ENCODE results near the gene KLHL9. TPM values are rescaled to one million over a fixed set of nuclear protein-coding genes. Genes with fewer than 3 reads are reported as not detected.

KLHL9 gene, protein sequence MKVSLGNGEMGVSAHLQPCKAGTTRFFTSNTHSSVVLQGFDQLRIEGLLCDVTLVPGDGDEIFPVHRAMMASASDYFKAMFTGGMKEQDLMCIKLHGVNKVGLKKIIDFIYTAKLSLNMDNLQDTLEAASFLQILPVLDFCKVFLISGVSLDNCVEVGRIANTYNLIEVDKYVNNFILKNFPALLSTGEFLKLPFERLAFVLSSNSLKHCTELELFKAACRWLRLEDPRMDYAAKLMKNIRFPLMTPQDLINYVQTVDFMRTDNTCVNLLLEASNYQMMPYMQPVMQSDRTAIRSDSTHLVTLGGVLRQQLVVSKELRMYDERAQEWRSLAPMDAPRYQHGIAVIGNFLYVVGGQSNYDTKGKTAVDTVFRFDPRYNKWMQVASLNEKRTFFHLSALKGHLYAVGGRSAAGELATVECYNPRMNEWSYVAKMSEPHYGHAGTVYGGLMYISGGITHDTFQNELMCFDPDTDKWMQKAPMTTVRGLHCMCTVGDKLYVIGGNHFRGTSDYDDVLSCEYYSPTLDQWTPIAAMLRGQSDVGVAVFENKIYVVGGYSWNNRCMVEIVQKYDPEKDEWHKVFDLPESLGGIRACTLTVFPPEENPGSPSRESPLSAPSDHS
- 50.0 and 56.1 TPM in 2 replicates for total RNA-seq

DNA sequence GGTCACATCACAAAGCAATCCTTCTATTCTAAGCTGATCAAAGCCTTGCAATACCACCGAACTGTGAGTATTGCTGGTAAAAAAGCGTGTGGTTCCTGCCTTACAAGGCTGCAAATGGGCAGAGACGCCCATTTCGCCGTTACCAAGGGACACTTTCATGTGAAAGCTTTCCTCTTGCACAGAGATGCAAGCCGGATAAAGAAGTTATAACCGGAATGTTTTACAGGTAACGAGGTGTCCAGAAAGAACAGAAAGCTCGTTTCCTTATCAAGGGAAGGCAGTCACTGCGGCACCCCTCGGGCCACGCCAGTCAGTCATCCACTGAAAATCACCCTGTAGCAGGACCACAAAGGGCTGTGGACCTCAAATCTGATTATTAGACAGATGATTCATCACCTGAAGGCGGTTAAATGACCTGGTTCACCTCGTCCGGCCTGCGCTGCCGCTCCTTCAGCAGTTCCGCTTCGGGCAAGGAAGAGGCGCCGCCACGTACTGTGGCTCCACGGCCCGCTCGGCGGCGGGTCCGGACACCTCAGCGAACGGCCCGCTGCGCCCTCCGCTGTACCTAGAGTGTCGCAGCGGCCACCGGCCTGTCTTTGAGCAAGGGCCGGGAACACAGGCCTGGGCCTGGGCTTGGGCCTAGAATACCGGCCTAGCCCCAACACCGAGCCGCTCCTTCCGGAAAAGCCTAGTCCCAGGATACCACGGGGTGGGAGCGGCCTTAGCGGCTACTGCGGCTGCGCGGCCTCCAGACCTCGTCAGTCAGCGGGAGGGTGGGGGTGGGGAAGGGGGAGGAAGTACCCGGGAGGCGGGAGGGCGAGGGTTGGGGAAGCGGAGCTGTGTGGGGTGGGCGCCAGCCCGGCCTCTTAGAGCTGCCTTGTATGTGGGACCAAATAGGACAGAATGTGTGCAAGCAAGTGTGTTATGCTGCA is at the start of gene KLHL9:
Gene KLHL9 (minus strand): TSS at position 704 of the 932 bp plus-strand sequence. CDS start 545 bp downstream, at position 159.

DNA sequence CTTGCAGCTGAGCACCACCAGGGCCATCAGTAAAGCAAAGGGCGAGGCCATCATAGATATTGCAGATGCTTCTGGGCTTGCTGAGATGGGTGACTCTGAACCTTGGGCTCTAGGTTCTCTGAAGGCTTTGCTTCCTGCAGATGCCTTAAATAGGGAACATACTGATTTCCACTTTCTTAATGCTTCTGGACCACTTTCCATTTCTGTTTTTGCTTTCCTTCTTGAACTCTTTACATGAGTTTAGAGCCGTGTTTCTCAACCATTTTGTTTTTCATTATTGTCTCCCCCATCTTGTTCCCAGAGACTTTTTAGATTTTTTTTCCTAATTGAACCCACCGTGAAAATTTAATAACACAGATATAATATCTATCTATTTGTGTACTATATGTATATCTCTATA is 32.8 kb upstream of the KLHL9 start, which contains the start of gene IFNA13:
Gene IFNA13 (minus strand): TSS at position 101 of the 400 bp plus-strand sequence. CDS start 47 bp downstream, at position 54.

DNA sequence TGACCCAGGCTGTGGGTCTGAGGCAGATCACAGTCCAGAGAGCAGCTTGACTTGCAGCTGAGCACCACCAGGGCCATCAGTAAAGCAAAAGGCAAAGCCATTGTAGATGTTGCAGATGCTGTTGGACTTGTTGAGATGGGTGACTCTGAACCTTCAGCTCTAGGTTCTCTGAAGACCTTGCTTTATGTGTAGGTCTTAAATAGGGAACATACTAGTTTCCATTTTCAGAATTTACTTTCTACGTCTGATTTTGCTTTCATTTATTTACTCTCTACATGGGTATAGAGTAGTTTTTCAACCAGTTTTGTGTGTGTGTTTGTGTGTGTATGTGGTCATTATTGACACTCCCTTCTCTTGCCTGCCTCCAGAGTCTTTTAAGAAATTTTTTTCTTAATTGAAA is 15.6 kb upstream of the KLHL9 start, which contains the start of gene IFNA6:
Gene IFNA6 (minus strand): TSS at position 101 of the 400 bp plus-strand sequence. CDS start 0 bp downstream, at position 101.

DNA sequence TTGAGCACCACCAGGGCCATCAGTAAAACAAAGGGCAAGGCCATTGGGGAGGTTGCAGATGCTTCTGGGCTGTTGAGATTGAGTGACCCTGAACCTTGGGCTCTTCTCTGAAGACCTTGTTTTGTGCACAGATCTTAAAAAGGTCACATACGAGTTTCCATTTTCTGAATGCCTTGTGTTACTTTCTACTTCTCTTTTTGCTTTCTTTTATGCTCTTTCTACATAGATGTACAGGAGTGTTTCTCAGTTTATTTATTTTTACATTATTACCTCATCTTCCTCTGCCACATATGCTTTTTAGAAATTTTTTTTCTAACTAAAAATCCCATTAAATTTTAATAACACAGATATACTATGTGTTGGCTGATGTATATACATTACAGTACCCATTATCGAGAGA is 30.0 kb downstream of the KLHL9 start, which contains the start of gene IFNA5:
Gene IFNA5 (minus strand): TSS at position 101 of the 400 bp plus-strand sequence. CDS start 57 bp downstream, at position 44.

Other genes starting within 250 kb of the KLHL9 start
- gene IFNW1, start 193.6 kb downstream of the KLHL9 start, total RNA-seq = not detected in 2 replicates
- gene IFNA21, start 168.7 kb downstream of the KLHL9 start, total RNA-seq = not detected in 2 replicates
- not detected in 2 replicates for gene IFNA4, start 147.8 kb downstream of the KLHL9 start, total RNA-seq
- gene IFNA7, start 133.2 kb downstream of the KLHL9 start, total RNA-seq = not detected in 2 replicates
- gene IFNA10, start 128.3 kb downstream of the KLHL9 start, total RNA-seq = not detected in 2 replicates
- gene IFNA16, start 118.1 kb downstream of the KLHL9 start, total RNA-seq = not detected in 2 replicates
- gene IFNA17, start 107.2 kb downstream of the KLHL9 start, total RNA-seq = not detected in 2 replicates
- not detected in 2 replicates for gene IFNA14, start 95.4 kb downstream of the KLHL9 start, total RNA-seq
- 0.13 TPM in 1 of 2 replicates, not detected in the other for gene IFNA5, start 30.1 kb downstream of the KLHL9 start, total RNA-seq
- 0.13 TPM in 1 of 2 replicates, not detected in the other for gene IFNA6, start 15.5 kb upstream of the KLHL9 start, total RNA-seq
- gene IFNA13, start 32.7 kb upstream of the KLHL9 start, total RNA-seq = 0.11 TPM in 1 of 2 replicates, not detected in the other
- gene IFNA2, start 50.0 kb upstream of the KLHL9 start, total RNA-seq = 0.11 TPM in 1 of 2 replicates, not detected in the other
- not detected in 2 replicates for gene IFNA8, start 73.7 kb upstream of the KLHL9 start, total RNA-seq
- gene IFNA1, start 105.0 kb upstream of the KLHL9 start, total RNA-seq = not detected in 2 replicates
- gene IFNE, start 146.9 kb upstream of the KLHL9 start, total RNA-seq = 5.1 and 6.8 TPM in 2 replicates

All from articular chondrocyte of knee joint (primary cell).